WTC11 (cell line): ENCODE data around the gene EPHB3. TPM values are rescaled to one million over a fixed set of nuclear protein-coding genes. Genes with fewer than 3 reads are reported as not detected.

ENCODE experiments used
- ATF2 ChIP-seq: sonication (generic); formaldehyde crosslinking; IDR thresholded peaks from 2 replicates; pipeline ENCODE4 v1.8.1; 2022; ENCODE audit warnings: low read depth, missing genetic modification reagents, borderline replicate concordance
- ATF6 ChIP-seq: sonication (generic); formaldehyde crosslinking; IDR thresholded peaks from 2 replicates; pipeline ENCODE4 v1.8.1; 2023; ENCODE audit warnings: mild to moderate bottlenecking, missing genetic modification reagents
- CDX4 ChIP-seq: fragments of 250-450 bp; sonication (Bioruptor Pico); IDR thresholded peaks from 2 replicates; pipeline ENCODE4 v1.9.0; 2021; ENCODE audit warnings: moderate library complexity, mild to moderate bottlenecking, inconsistent platforms, borderline replicate concordance
- E2F1 ChIP-seq: sonication (generic); formaldehyde crosslinking; IDR thresholded peaks from 2 replicates; pipeline ENCODE4 v1.8.0; 2022; ENCODE audit warnings: mild to moderate bottlenecking, missing genetic modification reagents
- E2F5 ChIP-seq: sonication (generic); formaldehyde crosslinking; IDR thresholded peaks from 2 replicates; pipeline ENCODE4 v1.8.1; 2022; ENCODE audit warnings: mild to moderate bottlenecking, moderate library complexity, missing genetic modification reagents
- ELF4 ChIP-seq: sonication (generic); formaldehyde crosslinking; IDR thresholded peaks from 2 replicates; pipeline ENCODE4 v1.8.1; 2022; ENCODE audit warnings: low read depth, mild to moderate bottlenecking, moderate library complexity, missing genetic modification reagents
- EMX1 ChIP-seq: fragments of 250-450 bp; sonication (Bioruptor Pico); IDR thresholded peaks from 2 replicates; pipeline ENCODE4 v1.8.0; 2021; ENCODE audit warnings: mild to moderate bottlenecking
- ERG ChIP-seq: fragments of 250-450 bp; sonication (Bioruptor Pico); IDR thresholded peaks from 2 replicates; pipeline ENCODE4 v1.8.0; 2021; ENCODE audit warnings: mild to moderate bottlenecking
- ESRRA ChIP-seq: sonication (generic); formaldehyde crosslinking; IDR thresholded peaks from 2 replicates; pipeline ENCODE4 v1.8.1; 2022; ENCODE audit warnings: mild to moderate bottlenecking, missing genetic modification reagents, borderline replicate concordance
- ETV6 ChIP-seq: sonication (generic); formaldehyde crosslinking; IDR thresholded peaks from 2 replicates; pipeline ENCODE4 v1.8.1; 2022; ENCODE audit warnings: mild to moderate bottlenecking, missing genetic modification reagents
- FOXP4 ChIP-seq: sonication (generic); formaldehyde crosslinking; IDR thresholded peaks from 2 replicates; pipeline ENCODE4 v1.8.0; 2022; ENCODE audit warnings: mild to moderate bottlenecking, missing genetic modification reagents
- HMGXB4 ChIP-seq: sonication (generic); formaldehyde crosslinking; IDR thresholded peaks from 2 replicates; pipeline ENCODE4 v1.8.1; 2023; ENCODE audit warnings: mild to moderate bottlenecking, moderate library complexity, missing genetic modification reagents
- NR2C2 ChIP-seq: sonication (generic); formaldehyde crosslinking; IDR thresholded peaks from 2 replicates; pipeline ENCODE4 v1.8.0; 2022; ENCODE audit warnings: mild to moderate bottlenecking, missing genetic modification reagents
- PRDM15 ChIP-seq: sonication (generic); formaldehyde crosslinking; IDR thresholded peaks from 2 replicates; pipeline ENCODE4 v1.8.0; 2022; ENCODE audit warnings: missing genetic modification reagents
- SMAD3 ChIP-seq: sonication (generic); formaldehyde crosslinking; IDR thresholded peaks from 2 replicates; pipeline ENCODE4 v1.8.0; 2022; ENCODE audit warnings: missing genetic modification reagents, mild to moderate bottlenecking, borderline replicate concordance
- STAT6 ChIP-seq: sonication (generic); formaldehyde crosslinking; conservative IDR thresholded peaks from 2 replicates; pipeline ENCODE4 v1.8.1; 2023; ENCODE audit warnings: mild to moderate bottlenecking, low read depth, missing genetic modification reagents, moderate library complexity
- ZBTB21 ChIP-seq: sonication (generic); formaldehyde crosslinking; IDR thresholded peaks from 2 replicates; pipeline ENCODE4 v1.8.1; 2023; ENCODE audit warnings: mild to moderate bottlenecking, missing genetic modification reagents, borderline replicate concordance
- ZNF121 ChIP-seq: sonication (generic); formaldehyde crosslinking; IDR thresholded peaks from 2 replicates; pipeline ENCODE4 v1.8.0; 2023; ENCODE audit warnings: missing genetic modification reagents
- ZNF138 ChIP-seq: sonication (generic); formaldehyde crosslinking; conservative IDR thresholded peaks from 2 replicates; pipeline ENCODE4 v1.8.1; 2022; ENCODE audit warnings: mild to moderate bottlenecking, moderate library complexity, missing genetic modification reagents
- ZNF317 ChIP-seq: sonication (generic); formaldehyde crosslinking; IDR thresholded peaks from 2 replicates; pipeline ENCODE4 v1.8.1; 2023; ENCODE audit warnings: low read depth, mild to moderate bottlenecking, moderate library complexity, missing genetic modification reagents, borderline replicate concordance
- ZNF416 ChIP-seq: fragments of 250-450 bp; sonication (Bioruptor Pico); IDR thresholded peaks from 2 replicates; pipeline ENCODE4 v1.9.0; 2021; ENCODE audit warnings: mild to moderate bottlenecking, inconsistent platforms
- total RNA-seq: library from RNA; stranded (reverse); gene quantifications from 3 replicates; pipeline ENCODE4 v1.2.3, GENCODE V29; 2021

Gene EPHB3
- total RNA-seq, 1 experiment from 2014 or later: 11.4 TPM

GRCh38 chr3:184526088-184526433 lies 35.5 kb upstream of the EPHB3 start (continued):
- 0 out of 2 replicates have a peak, but pooled peaks have one; percentile 33 for TF ChIP-seq FOXP4 (CRISPR knock-in tag)
- no peak for TF ChIP-seq PRDM15 (CRISPR knock-in tag)
- no peak for TF ChIP-seq NR2C2 (CRISPR knock-in tag)
- no peak for TF ChIP-seq ATF2 (CRISPR knock-in tag)
- no peak for TF ChIP-seq ZBTB21 (CRISPR knock-in tag)
- no peak for TF ChIP-seq ELF4 (CRISPR knock-in tag)
- TF ChIP-seq CDX4 (CRISPR knock-in tag): no peak
- no peak for TF ChIP-seq ERG (CRISPR knock-in tag)
- TF ChIP-seq E2F5 (CRISPR knock-in tag): no peak
- TF ChIP-seq ESRRA (CRISPR knock-in tag): no peak
- no peak for TF ChIP-seq E2F1 (CRISPR knock-in tag)
- TF ChIP-seq EMX1 (CRISPR knock-in tag): 0 out of 2 replicates have a peak, but pooled peaks have one; percentile 18
- TF ChIP-seq SMAD3 (CRISPR knock-in tag): no peak
- 0 out of 2 replicates have a peak, but pooled peaks have one; percentile 21 for TF ChIP-seq HMGXB4 (CRISPR knock-in tag)
- TF ChIP-seq ATF6 (CRISPR knock-in tag): no peak
- TF ChIP-seq ETV6 (CRISPR knock-in tag): peak; percentile 39; the same call in 1 of the 2 replicates
- no peak for TF ChIP-seq ZNF317 (CRISPR knock-in tag)
- no peak for TF ChIP-seq ZNF138 (CRISPR knock-in tag)
- 0 out of 2 replicates have a peak, but pooled peaks have one; percentile 37 for TF ChIP-seq ZNF416 (CRISPR knock-in tag)
- TF ChIP-seq ZNF121 (CRISPR knock-in tag): no peak
- no peak for TF ChIP-seq STAT6 (CRISPR knock-in tag)
